Mucosa of gallbladder (tissue), 1 donor: Measurements from ENCODE around the gene PTPRN2. TPM values are rescaled to one million over a fixed set of nuclear protein-coding genes. Genes with fewer than 3 reads are reported as not detected.

Experiments used
- DNase-seq: peaks from one replicate; pipeline ENCODE4 v3.0.0-alpha.2; 2020; ENCODE audit warnings: low spot score
- total RNA-seq: library from RNA; stranded (reverse); gene quantifications from one replicate; pipeline ENCODE4 v1.2.1, GENCODE V29; 2021
- donor health status: DM: no; HTN: no; CAD: no.

PTPRN2 gene
- total RNA-seq, 1 donor from 2014 or later: 11.9 TPM

GRCh38 chr7:158032561-158033115, 555.0 kb downstream of the PTPRN2 start:
- DNase-seq: no peak

- no peak for DNase-seq
These were observed 555.7 kb downstream of the PTPRN2 start for GRCh38 chr7:158031867-158032308.

GRCh38 chr7:158030566-158030965, 557.1 kb downstream of the PTPRN2 start:
- DNase-seq: no peak

GRCh38 chr7:158030071-158030470, 557.6 kb downstream of the PTPRN2 start:
- no peak for DNase-seq

GRCh38 chr7:158029509-158029908, 558.1 kb downstream of the PTPRN2 start:
- DNase-seq: no peak

- DNase-seq: no peak
These were observed 558.7 kb downstream of the PTPRN2 start for GRCh38 chr7:158028971-158029370.

- DNase-seq: no peak
These were observed 559.2 kb downstream of the PTPRN2 start for GRCh38 chr7:158028290-158028941.

- no peak for DNase-seq
These were observed 560.0 kb downstream of the PTPRN2 start for GRCh38 chr7:158027646-158028045.

GRCh38 chr7:158026636-158027265, 560.9 kb downstream of the PTPRN2 start:
- no peak for DNase-seq

- no peak for DNase-seq
These were observed 561.7 kb downstream of the PTPRN2 start for GRCh38 chr7:158025686-158026600.

GRCh38 chr7:158024881-158025280, 562.7 kb downstream of the PTPRN2 start:
- DNase-seq: no peak

- no peak for DNase-seq
These were observed 563.3 kb downstream of the PTPRN2 start for GRCh38 chr7:158024351-158024715.

GRCh38 chr7:158023681-158024350, 563.8 kb downstream of the PTPRN2 start:
- DNase-seq: no peak

GRCh38 chr7:158023157-158023556, 564.5 kb downstream of the PTPRN2 start:
- no peak for DNase-seq

GRCh38 chr7:158022601-158023000, 565.0 kb downstream of the PTPRN2 start:
- no peak for DNase-seq

- DNase-seq: no peak
These were observed 565.8 kb downstream of the PTPRN2 start for GRCh38 chr7:158021836-158022235.

GRCh38 chr7:158020706-158021095, 566.9 kb downstream of the PTPRN2 start:
- no peak for DNase-seq

GRCh38 chr7:158019726-158020705, 567.6 kb downstream of the PTPRN2 start:
- no peak for DNase-seq

GRCh38 chr7:158018971-158019645, 568.5 kb downstream of the PTPRN2 start:
- DNase-seq: no peak
